ENCODE data around the gene AGO1.

Gene AGO1

GRCh38 chr1:35931446-35932157, 48.6 kb downstream of the AGO1 start:
- Histone ChIP-seq H3K27ac (ENCODE audit: low read depth in 2 of 2, low read length in 2 of 2) (peak overlapping the region; percentile 97 to 98), H3K9ac (ENCODE audit: low read depth in 1 of 2, low read length in 2 of 2) (peak overlapping the region; percentile 87 to 92), H3K27me3 (ENCODE audit: control insufficient read depth in 2 of 2, insufficient read depth in 2 of 2, low read length in 2 of 2) (no peaks in the 10 kb centered on the region), H3K36me3 (ENCODE audit: control insufficient read depth in 2 of 2, insufficient read depth in 2 of 2, low read length in 2 of 2) (no peaks in the 10 kb centered on the region), H3K9me3 (ENCODE audit: control insufficient read depth in 2 of 2, low read length in 2 of 2) (no peaks in the 10 kb centered on the region), H3K4me1 (ENCODE audit: control insufficient read depth in 2 of 2, insufficient read depth in 2 of 2, low read length in 2 of 2) (peaks cover 6 to 9% of the 10 kb centered on the region in 2 donors), H3K4me3 (ENCODE audit: low read length in 2 of 2) (peak overlapping the region; percentile 90)

GRCh38 chr1:35932158-35932636, 49.2 kb downstream of the AGO1 start:
- H3K4me1 ChIP-seq (ENCODE audit: control insufficient read depth in 2 of 2, insufficient read depth in 2 of 2, low read length in 2 of 2), result peaks cover 6 to 9% of the 10 kb centered on the region in 2 donors

GRCh38 chr1:35932941-35933340, 49.9 kb downstream of the AGO1 start:
- Histone ChIP-seq H3K27ac (ENCODE audit: low read depth in 2 of 2, low read length in 2 of 2) (no peak overlapping the region), H3K4me3 (ENCODE audit: low read length in 2 of 2) (no peak overlapping the region), H3K9me3 (ENCODE audit: control insufficient read depth in 2 of 2, low read length in 2 of 2) (no peaks in the 10 kb centered on the region), H3K27me3 (ENCODE audit: control insufficient read depth in 2 of 2, insufficient read depth in 2 of 2, low read length in 2 of 2) (no peaks in the 10 kb centered on the region), H3K9ac (ENCODE audit: low read depth in 1 of 2, low read length in 2 of 2) (no peak overlapping the region), H3K36me3 (ENCODE audit: control insufficient read depth in 2 of 2, insufficient read depth in 2 of 2, low read length in 2 of 2) (no peaks in the 10 kb centered on the region), H3K4me1 (ENCODE audit: control insufficient read depth in 2 of 2, insufficient read depth in 2 of 2, low read length in 2 of 2) (peaks cover 6 to 9% of the 10 kb centered on the region in 2 donors)

More at GRCh38 chr1:35932158-35932636, 49.2 kb downstream of the AGO1 start:
- H3K36me3 ChIP-seq (ENCODE audit: control insufficient read depth in 2 of 2, insufficient read depth in 2 of 2, low read length in 2 of 2), result no peaks in the 10 kb centered on the region
- H3K9ac ChIP-seq (ENCODE audit: low read depth in 1 of 2, low read length in 2 of 2), result peak overlapping the region in 1 of 2 donors; percentile 87
- no peak overlapping the region for H3K27ac ChIP-seq (ENCODE audit: low read depth in 2 of 2, low read length in 2 of 2)
- no peaks in the 10 kb centered on the region for H3K9me3 ChIP-seq (ENCODE audit: control insufficient read depth in 2 of 2, low read length in 2 of 2)
- H3K4me3 ChIP-seq (ENCODE audit: low read length in 2 of 2), result peak overlapping the region; percentile 90
- H3K27me3 ChIP-seq (ENCODE audit: control insufficient read depth in 2 of 2, insufficient read depth in 2 of 2, low read length in 2 of 2), result no peaks in the 10 kb centered on the region

GRCh38 chr1:35935442-35936388, 52.7 kb downstream of the AGO1 start:
- no peak overlapping the region for H3K4me3 ChIP-seq (ENCODE audit: low read length in 2 of 2)
- no peaks in the 10 kb centered on the region for H3K9me3 ChIP-seq (ENCODE audit: control insufficient read depth in 2 of 2, low read length in 2 of 2)
- H3K36me3 ChIP-seq (ENCODE audit: control insufficient read depth in 2 of 2, insufficient read depth in 2 of 2, low read length in 2 of 2), result no peaks in the 10 kb centered on the region
- no peak overlapping the region for H3K9ac ChIP-seq (ENCODE audit: low read depth in 1 of 2, low read length in 2 of 2)
- H3K27ac ChIP-seq (ENCODE audit: low read depth in 2 of 2, low read length in 2 of 2), result no peak overlapping the region
- H3K4me1 ChIP-seq (ENCODE audit: control insufficient read depth in 2 of 2, insufficient read depth in 2 of 2, low read length in 2 of 2), result peaks cover 5 to 6% of the 10 kb centered on the region in 2 donors
- H3K27me3 ChIP-seq (ENCODE audit: control insufficient read depth in 2 of 2, insufficient read depth in 2 of 2, low read length in 2 of 2), result no peaks in the 10 kb centered on the region

- Histone ChIP-seq H3K4me1 (ENCODE audit: control insufficient read depth in 2 of 2, insufficient read depth in 2 of 2, low read length in 2 of 2) (peaks cover 3 to 4% of the 10 kb centered on the region in 2 donors), H3K9me3 (ENCODE audit: control insufficient read depth in 2 of 2, low read length in 2 of 2) (no peaks in the 10 kb centered on the region), H3K36me3 (ENCODE audit: control insufficient read depth in 2 of 2, insufficient read depth in 2 of 2, low read length in 2 of 2) (no peaks in the 10 kb centered on the region), H3K9ac (ENCODE audit: low read depth in 1 of 2, low read length in 2 of 2) (no peak overlapping the region), H3K27me3 (ENCODE audit: control insufficient read depth in 2 of 2, insufficient read depth in 2 of 2, low read length in 2 of 2) (no peaks in the 10 kb centered on the region), H3K4me3 (ENCODE audit: low read length in 2 of 2) (no peak overlapping the region), H3K27ac (ENCODE audit: low read depth in 2 of 2, low read length in 2 of 2) (no peak overlapping the region)
Measured at GRCh38 chr1:35936838-35937237, 53.8 kb downstream of the AGO1 start.

- H3K4me3 ChIP-seq (ENCODE audit: low read length in 2 of 2), result no peak overlapping the region
- H3K36me3 ChIP-seq (ENCODE audit: control insufficient read depth in 2 of 2, insufficient read depth in 2 of 2, low read length in 2 of 2), result no peaks in the 10 kb centered on the region
- no peak overlapping the region for H3K9ac ChIP-seq (ENCODE audit: low read depth in 1 of 2, low read length in 2 of 2)
- H3K9me3 ChIP-seq (ENCODE audit: control insufficient read depth in 2 of 2, low read length in 2 of 2), result no peaks in the 10 kb centered on the region
- H3K27me3 ChIP-seq (ENCODE audit: control insufficient read depth in 2 of 2, insufficient read depth in 2 of 2, low read length in 2 of 2), result no peaks in the 10 kb centered on the region
- no peak overlapping the region for H3K27ac ChIP-seq (ENCODE audit: low read depth in 2 of 2, low read length in 2 of 2)
- H3K4me1 ChIP-seq (ENCODE audit: control insufficient read depth in 2 of 2, insufficient read depth in 2 of 2, low read length in 2 of 2), result no peaks in the 10 kb centered on the region
Measured at GRCh38 chr1:35939484-35939883, 56.5 kb downstream of the AGO1 start.

GRCh38 chr1:35945327-35945726, 62.3 kb downstream of the AGO1 start:
- Histone ChIP-seq H3K9me3 (ENCODE audit: control insufficient read depth in 2 of 2, low read length in 2 of 2) (no peaks in the 10 kb centered on the region), H3K9ac (ENCODE audit: low read depth in 1 of 2, low read length in 2 of 2) (no peak overlapping the region), H3K36me3 (ENCODE audit: control insufficient read depth in 2 of 2, insufficient read depth in 2 of 2, low read length in 2 of 2) (peaks cover 0 to 3% of the 10 kb centered on the region in 2 donors), H3K4me1 (ENCODE audit: control insufficient read depth in 2 of 2, insufficient read depth in 2 of 2, low read length in 2 of 2) (no peaks in the 10 kb centered on the region), H3K27me3 (ENCODE audit: control insufficient read depth in 2 of 2, insufficient read depth in 2 of 2, low read length in 2 of 2) (no peaks in the 10 kb centered on the region), H3K4me3 (ENCODE audit: low read length in 2 of 2) (no peak overlapping the region), H3K27ac (ENCODE audit: low read depth in 2 of 2, low read length in 2 of 2) (no peak overlapping the region)

GRCh38 chr1:35947547-35947946, 64.5 kb downstream of the AGO1 start:
- Histone ChIP-seq H3K4me3 (ENCODE audit: low read length in 2 of 2) (no peak overlapping the region), H3K9ac (ENCODE audit: low read depth in 1 of 2, low read length in 2 of 2) (no peak overlapping the region), H3K4me1 (ENCODE audit: control insufficient read depth in 2 of 2, insufficient read depth in 2 of 2, low read length in 2 of 2) (no peaks in the 10 kb centered on the region), H3K27me3 (ENCODE audit: control insufficient read depth in 2 of 2, insufficient read depth in 2 of 2, low read length in 2 of 2) (no peaks in the 10 kb centered on the region), H3K36me3 (ENCODE audit: control insufficient read depth in 2 of 2, insufficient read depth in 2 of 2, low read length in 2 of 2) (peaks cover 0 to 3% of the 10 kb centered on the region in 2 donors), H3K9me3 (ENCODE audit: control insufficient read depth in 2 of 2, low read length in 2 of 2) (no peaks in the 10 kb centered on the region), H3K27ac (ENCODE audit: low read depth in 2 of 2, low read length in 2 of 2) (no peak overlapping the region)

- no peaks in the 10 kb centered on the region for H3K4me1 ChIP-seq (ENCODE audit: control insufficient read depth in 2 of 2, insufficient read depth in 2 of 2, low read length in 2 of 2)
- H3K36me3 ChIP-seq (ENCODE audit: control insufficient read depth in 2 of 2, insufficient read depth in 2 of 2, low read length in 2 of 2), result no peaks in the 10 kb centered on the region
- no peak overlapping the region for H3K27ac ChIP-seq (ENCODE audit: low read depth in 2 of 2, low read length in 2 of 2)
- no peaks in the 10 kb centered on the region for H3K27me3 ChIP-seq (ENCODE audit: control insufficient read depth in 2 of 2, insufficient read depth in 2 of 2, low read length in 2 of 2)
- no peaks in the 10 kb centered on the region for H3K9me3 ChIP-seq (ENCODE audit: control insufficient read depth in 2 of 2, low read length in 2 of 2)
- H3K4me3 ChIP-seq (ENCODE audit: low read length in 2 of 2), result no peak overlapping the region
- no peak overlapping the region for H3K9ac ChIP-seq (ENCODE audit: low read depth in 1 of 2, low read length in 2 of 2)
Measured at GRCh38 chr1:35958558-35958957, 75.5 kb downstream of the AGO1 start.

- no peak overlapping the region for H3K27ac ChIP-seq (ENCODE audit: low read depth in 2 of 2, low read length in 2 of 2)
- H3K4me3 ChIP-seq (ENCODE audit: low read length in 2 of 2), result no peak overlapping the region
- H3K9ac ChIP-seq (ENCODE audit: low read depth in 1 of 2, low read length in 2 of 2), result no peak overlapping the region
- H3K4me1 ChIP-seq (ENCODE audit: control insufficient read depth in 2 of 2, insufficient read depth in 2 of 2, low read length in 2 of 2), result no peaks in the 10 kb centered on the region
- no peaks in the 10 kb centered on the region for H3K9me3 ChIP-seq (ENCODE audit: control insufficient read depth in 2 of 2, low read length in 2 of 2)
- H3K27me3 ChIP-seq (ENCODE audit: control insufficient read depth in 2 of 2, insufficient read depth in 2 of 2, low read length in 2 of 2), result no peaks in the 10 kb centered on the region
- H3K36me3 ChIP-seq (ENCODE audit: control insufficient read depth in 2 of 2, insufficient read depth in 2 of 2, low read length in 2 of 2), result no peaks in the 10 kb centered on the region
Measured at GRCh38 chr1:35959304-35959703, 76.3 kb downstream of the AGO1 start.
